Effector memory CD4-positive, alpha-beta T cell (primary cell): ENCODE data around the gene CLIP4.

Source experiments
- DNase-seq, 3 donors: peaks; one replicate each; pipeline ENCODE4 v3.0.0-alpha.2; 2020
- H3K27ac ChIP-seq: 2 replicates; pipeline ENCODE4 v1.7.0; 2013; ENCODE audit warnings: mild to moderate bottlenecking, low read length, moderate library complexity; ENCODE audit not compliant: insufficient read depth, poor library complexity, severe bottlenecking
- H3K27me3 ChIP-seq: replicated peaks from 2 replicates; pipeline ENCODE4 v1.7.0; 2013; ENCODE audit warnings: mild to moderate bottlenecking, low read length; ENCODE audit not compliant: insufficient read depth, control insufficient read depth, poor library complexity, severe bottlenecking
- H3K36me3 ChIP-seq: 2 replicates; pipeline ENCODE4 v1.7.0; 2013; ENCODE audit warnings: mild to moderate bottlenecking, low read length, moderate library complexity; ENCODE audit not compliant: control insufficient read depth, insufficient read depth
- H3K4me1 ChIP-seq: 2 replicates; pipeline ENCODE4 v1.7.0; 2013; ENCODE audit warnings: low read length, mild to moderate bottlenecking; ENCODE audit not compliant: control insufficient read depth, insufficient read depth, poor library complexity, severe bottlenecking
- H3K4me3 ChIP-seq: 2 replicates; pipeline ENCODE4 v1.7.0; 2013; ENCODE audit warnings: low read length, low read depth, mild to moderate bottlenecking; ENCODE audit not compliant: insufficient read depth, poor library complexity, severe bottlenecking
- H3K9me3 ChIP-seq: 2 replicates; pipeline ENCODE4 v1.7.0; 2013; ENCODE audit warnings: mild to moderate bottlenecking, low read length, moderate library complexity; ENCODE audit not compliant: control insufficient read depth

CLIP4 gene

GRCh38 chr2:29157131-29157530, 41.9 kb downstream of the CLIP4 start:
- no peak overlapping the region for H3K27ac ChIP-seq
- no peaks in the 10 kb centered on the region for H3K4me1 ChIP-seq
- no peak overlapping the region for H3K4me3 ChIP-seq
- no peak for DNase-seq
- no peaks in the 10 kb centered on the region for H3K9me3 ChIP-seq
- peaks cover 62% of the 10 kb centered on the region for H3K36me3 ChIP-seq
- no peaks in the 10 kb centered on the region for H3K27me3 ChIP-seq

DNA sequence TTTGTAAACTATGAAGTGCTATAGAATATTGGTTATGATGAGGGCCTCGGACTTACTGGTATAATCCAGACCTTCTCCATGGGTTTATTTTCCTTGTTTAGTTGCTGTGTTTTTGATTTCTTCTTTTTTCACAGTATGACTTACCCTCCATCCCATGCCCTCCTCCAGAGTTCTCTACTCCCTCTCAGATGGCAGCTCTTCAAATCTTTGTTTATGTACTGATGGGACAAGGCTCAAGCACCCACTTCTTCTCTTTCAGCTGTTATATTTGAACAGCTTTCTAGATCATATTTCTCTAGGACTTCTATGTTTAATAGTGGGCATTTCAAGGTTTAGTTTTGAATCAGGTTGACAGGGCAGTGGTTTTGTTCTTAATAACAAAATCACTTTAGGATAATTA, 43.9 kb downstream of the CLIP4 start:
- Histone ChIP-seq H3K27me3 (no peaks in the 10 kb centered on the region), H3K4me1 (no peaks in the 10 kb centered on the region), H3K27ac (no peak overlapping the region), H3K9me3 (no peaks in the 10 kb centered on the region), H3K36me3 (peaks cover 53% of the 10 kb centered on the region), H3K4me3 (no peak overlapping the region)
- no peak for DNase-seq

DNA sequence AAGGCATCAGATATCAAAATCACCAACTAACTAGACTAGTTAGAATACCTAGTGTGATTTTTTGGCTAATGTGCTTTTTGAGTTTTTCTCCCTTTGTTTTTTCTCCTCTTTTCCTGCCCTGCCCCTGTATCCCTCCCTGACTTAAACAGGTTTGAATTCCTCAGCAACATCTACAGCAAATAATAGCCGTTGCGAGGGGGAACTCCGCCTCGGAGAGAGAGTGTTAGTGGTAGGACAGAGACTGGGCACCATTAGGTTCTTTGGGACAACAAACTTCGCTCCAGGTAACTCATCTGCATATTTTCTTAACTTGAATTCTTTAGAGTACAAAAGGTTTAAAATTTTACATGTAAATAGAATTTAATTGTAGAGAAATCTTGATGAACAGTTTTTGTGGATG, 45.0 kb downstream of the CLIP4 start:
- no peaks in the 10 kb centered on the region for H3K4me1 ChIP-seq
- no peak overlapping the region for H3K4me3 ChIP-seq
- peaks cover 49% of the 10 kb centered on the region for H3K36me3 ChIP-seq
- H3K9me3 ChIP-seq, result no peaks in the 10 kb centered on the region
- no peak for DNase-seq
- no peaks in the 10 kb centered on the region for H3K27me3 ChIP-seq
- no peak overlapping the region for H3K27ac ChIP-seq

DNA sequence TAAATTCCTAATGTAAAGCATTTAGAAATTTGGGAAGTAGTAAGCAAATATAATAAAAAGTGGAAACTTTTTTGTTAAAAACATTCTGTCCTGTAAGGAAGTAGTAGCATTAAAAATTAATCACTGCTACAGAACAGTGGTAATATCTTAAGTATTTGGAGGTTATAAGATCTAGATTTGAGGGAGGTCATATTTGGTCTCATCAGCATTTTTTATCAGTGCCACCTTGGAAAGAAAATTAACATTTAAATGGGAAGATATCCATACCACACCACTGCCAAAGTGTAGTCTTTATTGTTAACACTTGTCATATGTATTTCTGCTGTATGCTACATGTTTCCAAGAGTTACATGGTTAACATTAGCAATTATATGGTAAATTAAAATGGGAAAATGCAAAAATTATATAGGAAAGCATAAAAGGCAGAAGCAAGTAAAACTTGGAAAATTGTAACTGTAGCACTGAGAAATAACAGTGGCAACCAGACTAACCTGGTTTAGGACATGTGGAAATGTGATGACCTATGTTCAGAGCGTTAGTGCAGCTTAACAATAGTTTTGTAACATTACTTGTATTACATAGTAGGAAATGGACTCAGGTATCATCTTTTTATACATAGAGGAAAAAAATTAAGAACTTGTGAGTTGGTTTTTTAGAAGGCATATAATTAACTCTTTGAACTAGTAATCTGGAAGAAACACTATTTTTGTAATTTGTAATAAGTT, 47.2 kb downstream of the CLIP4 start:
- H3K9me3 ChIP-seq, result no peaks in the 10 kb centered on the region
- peaks cover 49% of the 10 kb centered on the region for H3K36me3 ChIP-seq
- no peak overlapping the region for H3K27ac ChIP-seq
- no peaks in the 10 kb centered on the region for H3K4me1 ChIP-seq
- no peak overlapping the region for H3K4me3 ChIP-seq
- H3K27me3 ChIP-seq, result no peaks in the 10 kb centered on the region
- no peak for DNase-seq

DNA sequence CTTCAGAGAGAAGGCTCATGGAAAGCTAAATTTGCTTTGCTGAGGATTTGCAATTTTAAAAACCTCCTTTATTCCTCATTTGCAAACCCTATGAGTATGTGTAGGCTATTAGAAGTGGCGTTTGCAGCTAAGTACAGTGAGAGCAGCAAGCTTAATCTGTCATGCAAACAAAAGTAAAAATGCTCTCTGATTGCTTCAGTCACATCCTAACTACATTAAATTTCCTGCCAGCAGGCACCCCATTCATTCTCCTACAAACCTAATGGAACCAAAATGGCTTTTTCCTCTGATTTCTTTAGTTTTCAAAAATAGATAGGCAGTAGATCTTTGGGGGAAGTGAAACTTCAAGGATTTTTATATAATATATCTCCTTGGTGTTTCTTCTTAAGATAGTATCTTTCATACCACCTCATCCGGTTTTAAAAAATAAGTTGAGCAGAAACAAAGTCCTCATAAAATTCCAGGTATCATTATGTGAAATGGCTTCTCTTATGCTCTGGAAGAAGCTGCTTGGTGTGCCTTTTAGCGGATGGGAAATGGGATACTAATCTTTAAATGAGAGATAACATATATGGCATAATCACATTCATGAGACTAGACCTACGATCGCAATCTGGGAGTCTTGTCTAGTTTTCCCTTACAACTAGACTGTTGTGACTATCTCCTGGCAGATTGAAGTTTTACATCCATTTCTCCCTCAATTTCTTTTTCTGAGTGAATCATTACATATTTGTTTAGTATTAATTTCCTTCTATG, 49.1 kb downstream of the CLIP4 start:
- no peak for DNase-seq
- no peak overlapping the region for H3K4me3 ChIP-seq
- H3K36me3 ChIP-seq, result peaks cover 44% of the 10 kb centered on the region
- no peaks in the 10 kb centered on the region for H3K27me3 ChIP-seq
- no peaks in the 10 kb centered on the region for H3K4me1 ChIP-seq
- no peak overlapping the region for H3K27ac ChIP-seq
- H3K9me3 ChIP-seq, result no peaks in the 10 kb centered on the region

DNA sequence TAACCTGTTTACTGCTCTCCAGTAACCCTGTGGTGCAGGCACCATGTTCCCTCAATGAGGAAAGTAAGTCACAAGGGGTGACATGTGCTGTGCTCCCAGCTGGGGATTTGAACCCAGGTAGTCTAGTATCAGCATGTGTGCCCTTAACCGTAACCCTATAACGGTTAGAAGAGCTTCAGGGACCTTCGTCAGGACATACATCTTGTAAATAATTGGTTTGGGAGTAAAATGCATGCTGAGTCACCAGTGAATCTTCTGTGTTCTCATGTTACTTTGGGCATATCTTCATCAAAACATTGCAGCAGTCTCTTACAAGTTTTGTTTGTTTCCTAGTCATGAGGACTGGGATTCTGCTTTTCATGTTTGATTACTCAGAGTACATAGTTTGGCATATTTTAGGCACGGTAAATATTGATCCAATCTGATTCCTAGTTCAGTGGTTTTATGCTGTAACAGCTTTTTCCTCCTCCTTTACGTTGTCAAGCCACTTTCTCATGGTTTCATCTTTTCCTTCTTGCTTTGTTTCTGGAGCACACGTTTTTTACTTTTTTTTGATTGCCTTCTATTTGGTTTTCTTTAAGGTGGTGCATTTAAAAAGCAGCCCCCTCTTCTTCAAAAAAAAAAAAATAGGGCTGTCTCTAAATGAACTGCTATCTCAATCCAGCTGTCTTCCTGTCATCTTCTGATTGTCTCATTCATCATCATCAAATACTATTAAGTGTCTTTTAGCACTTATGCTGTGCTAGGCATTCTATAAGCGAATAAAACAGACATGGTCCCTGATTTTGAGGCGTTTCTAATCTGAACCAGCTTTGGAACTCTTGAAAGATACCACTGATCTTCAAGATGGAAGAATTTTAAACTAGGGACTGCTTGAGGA, 50.4 kb downstream of the CLIP4 start:
- no peak overlapping the region for H3K27ac ChIP-seq
- peaks cover 34% of the 10 kb centered on the region for H3K36me3 ChIP-seq
- no peak for DNase-seq

GRCh38 chr2:29166242-29167039, 51.2 kb downstream of the CLIP4 start:
- Histone ChIP-seq H3K27me3 (no peaks in the 10 kb centered on the region), H3K36me3 (peaks cover 30% of the 10 kb centered on the region), H3K9me3 (no peaks in the 10 kb centered on the region), H3K4me3 (no peak overlapping the region), H3K27ac (no peak overlapping the region), H3K4me1 (no peaks in the 10 kb centered on the region)
- DNase-seq, result no peak

More for the DNA sequence above, 50.4 kb downstream of the CLIP4 start:
- H3K4me3 ChIP-seq, result no peak overlapping the region
- no peaks in the 10 kb centered on the region for H3K27me3 ChIP-seq
- H3K4me1 ChIP-seq, result no peaks in the 10 kb centered on the region
- H3K9me3 ChIP-seq, result no peaks in the 10 kb centered on the region

GRCh38 chr2:29174937-29175336, 59.7 kb downstream of the CLIP4 start:
- Histone ChIP-seq H3K27me3 (no peaks in the 10 kb centered on the region), H3K27ac (no peak overlapping the region), H3K9me3 (no peaks in the 10 kb centered on the region), H3K4me1 (no peaks in the 10 kb centered on the region), H3K4me3 (no peak overlapping the region), H3K36me3 (peaks cover 23% of the 10 kb centered on the region)
- DNase-seq, result no peak

DNA sequence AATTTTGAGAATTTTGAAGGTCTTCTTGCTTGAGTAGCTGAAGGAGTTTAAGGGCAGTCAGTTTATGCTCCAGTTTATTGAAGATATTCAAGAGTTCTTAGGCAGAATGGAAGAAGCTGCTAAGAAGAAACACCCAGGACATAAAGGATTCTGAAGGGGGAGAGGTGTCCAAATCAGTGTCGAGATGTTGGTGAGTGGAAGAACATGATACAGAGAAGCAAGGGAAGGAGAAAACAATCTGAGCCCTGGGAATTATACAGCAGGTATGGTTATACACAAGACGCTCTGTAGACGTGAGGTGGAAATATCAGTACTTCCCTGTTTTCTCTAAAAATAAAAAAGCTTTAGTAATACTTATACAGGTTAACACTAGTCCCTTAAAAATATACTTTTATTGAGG, 60.1 kb downstream of the CLIP4 start:
- Histone ChIP-seq H3K4me3 (no peak overlapping the region), H3K9me3 (no peaks in the 10 kb centered on the region), H3K36me3 (peaks cover 23% of the 10 kb centered on the region), H3K27ac (no peak overlapping the region), H3K4me1 (no peaks in the 10 kb centered on the region), H3K27me3 (no peaks in the 10 kb centered on the region)
- DNase-seq, result no peak
